GM19438 (cell line): ENCODE measurements around the gene C19orf67.

Experiments used
- ATAC-seq: cut with Tn5 transposase; IDR thresholded peaks from one replicate; pipeline ENCODE4 v1.9.1; 2021; ENCODE audit warnings: low read depth; ENCODE audit not compliant: unreplicated experiment

C19orf67 gene

GRCh38 chr19:14085309-14085995, at the start of gene C19orf67:
TSS of gene C19orf67 (minus strand) at chr19:14085783. CDS start at chr19:14085627, 156 bp downstream.
- no peak for ATAC-seq

- no peak for ATAC-seq
These were observed 49.8 kb upstream of the C19orf67 start for GRCh38 chr19:14135355-14135754.

GRCh38 chr19:14127929-14128509, 42.4 kb upstream of the C19orf67 start:
- ATAC-seq, result no peak

- ATAC-seq, result no peak
These were observed 41.6 kb upstream of the C19orf67 start for GRCh38 chr19:14127176-14127575.

GRCh38 chr19:14122924-14123323, 37.3 kb upstream of the C19orf67 start:
- no peak for ATAC-seq

GRCh38 chr19:14120497-14120780, 34.9 kb upstream of the C19orf67 start:
- ATAC-seq, result no peak

- no peak for ATAC-seq
These were observed 34.3 kb upstream of the C19orf67 start for GRCh38 chr19:14119644-14120496.

GRCh38 chr19:14119146-14119545, 33.6 kb upstream of the C19orf67 start:
- ATAC-seq, result no peak

GRCh38 chr19:14118165-14119051, 32.8 kb upstream of the C19orf67 start:
- peak; percentile 14 for ATAC-seq

GRCh38 chr19:14117668-14118164, 32.1 kb upstream of the C19orf67 start, which contains the start of gene PRKACA:
TSS of gene PRKACA (minus strand) at chr19:14117762. CDS start at chr19:14117547, 215 bp downstream.
- peak; percentile 86 for ATAC-seq

GRCh38 chr19:14116918-14117578, 31.5 kb upstream of the C19orf67 start:
- no peak for ATAC-seq

GRCh38 chr19:14116525-14116917, 30.9 kb upstream of the C19orf67 start:
- ATAC-seq, result no peak

- ATAC-seq, result no peak
These were observed 30.2 kb upstream of the C19orf67 start for GRCh38 chr19:14115756-14116155.

GRCh38 chr19:14114854-14115253, 29.3 kb upstream of the C19orf67 start:
- no peak for ATAC-seq

GRCh38 chr19:14114439-14114838, 28.9 kb upstream of the C19orf67 start:
- no peak for ATAC-seq

GRCh38 chr19:14113762-14114414, 28.3 kb upstream of the C19orf67 start:
- no peak for ATAC-seq

- no peak for ATAC-seq
These were observed 27.3 kb upstream of the C19orf67 start for GRCh38 chr19:14112809-14113385.

- no peak for ATAC-seq
These were observed 26.6 kb upstream of the C19orf67 start for GRCh38 chr19:14112051-14112808.
